GM13976 (cell line): ENCODE measurements around the gene COL26A1.

ENCODE experiments used
- DNase-seq: peaks from one replicate; pipeline ENCODE4 v3.0.0; 2012; ENCODE audit warnings: low spot score
- CTCF ChIP-seq: IDR thresholded peaks from 2 replicates; pipeline ENCODE4 v1.5.1; 2012; ENCODE audit warnings: borderline replicate concordance, mild to moderate bottlenecking; ENCODE audit not compliant: insufficient read depth; ENCODE audit errors: extremely low read depth, missing control alignments, control extremely low read depth
- in situ Hi-C: fragments of 300-500 bp; cut with MboI; formaldehyde crosslinking; loops from one replicate; pipeline ENCODE4 v1.12.0; 2022; ENCODE audit warnings: low sequenced_read_pairs, mixed read lengths, inconsistent platforms; ENCODE audit not compliant: unreplicated experiment

The COL26A1 gene

GRCh38 chr7:101401390-101402080, 38.9 kb downstream of the COL26A1 start:
- no peak for DNase-seq
- TF ChIP-seq CTCF = no peak
- in situ Hi-C loops = no loop called here

GRCh38 chr7:101402081-101402779, 39.6 kb downstream of the COL26A1 start:
- no peak for TF ChIP-seq CTCF
- no peak for DNase-seq
- in situ Hi-C loops = no loop called here

GRCh38 chr7:101402835-101403234, 40.2 kb downstream of the COL26A1 start:
- no peak for TF ChIP-seq CTCF
- DNase-seq = no peak
- in situ Hi-C loops = no loop called here

GRCh38 chr7:101405474-101406067, 42.9 kb downstream of the COL26A1 start:
- no peak for DNase-seq
- in situ Hi-C loops = no loop called here
- no peak for TF ChIP-seq CTCF

GRCh38 chr7:101410743-101411507, 48.2 kb downstream of the COL26A1 start:
- in situ Hi-C loops = loop anchor here (10.0 kb wide), 1 partner anchor 46 kb away; the partner anchor contains the start of gene COL26A1
- TF ChIP-seq CTCF = peak; percentile 84
- DNase-seq = peak; percentile 83

GRCh38 chr7:101411508-101411874, 48.8 kb downstream of the COL26A1 start:
- no peak for DNase-seq
- TF ChIP-seq CTCF = no peak
- in situ Hi-C loops = loop anchor here (10.0 kb wide), 1 partner anchor 47 kb away; the partner anchor contains the start of gene COL26A1
